ENCODE data around the gene TMEM131L.
"Not testable (repeated sequence)": the region's sequence is repeated elsewhere in the genome, so short reads cannot be mapped to it uniquely, and the experiment has no call there.

Gene TMEM131L

GRCh38 chr4:153450544-153450917 lies 15.6 kb upstream of the TMEM131L start:
- no peak for DNase-seq

GRCh38 chr4:153451145-153451544 lies 15.0 kb upstream of the TMEM131L start:
- not testable (repeated sequence) for DNase-seq

GRCh38 chr4:153451911-153452657 lies 14.1 kb upstream of the TMEM131L start:
- no peak for DNase-seq

- DNase-seq, result no peak
Measured at GRCh38 chr4:153452658-153453378, 13.3 kb upstream of the TMEM131L start.

- no peak for DNase-seq
Measured at GRCh38 chr4:153453402-153453801, 12.8 kb upstream of the TMEM131L start.

- DNase-seq, result no peak
Measured at GRCh38 chr4:153458969-153459368, 7.2 kb upstream of the TMEM131L start.

GRCh38 chr4:153461549-153461948 lies 4.6 kb upstream of the TMEM131L start:
- DNase-seq, result not testable (repeated sequence)

- no peak for DNase-seq
Measured at GRCh38 chr4:153464068-153464467, 2.1 kb upstream of the TMEM131L start.

GRCh38 chr4:153465140-153465539 lies 1.0 kb upstream of the TMEM131L start:
- no peak for DNase-seq

GRCh38 chr4:153465615-153466080 lies 512 bp upstream of the TMEM131L start:
- DNase-seq, result no peak

GRCh38 chr4:153466949-153467896 lies 1.1 kb downstream of the TMEM131L start:
- no peak for DNase-seq

GRCh38 chr4:153467897-153468262 lies 1.7 kb downstream of the TMEM131L start:
- DNase-seq, result no peak

GRCh38 chr4:153468587-153468986 lies 2.4 kb downstream of the TMEM131L start:
- no peak for DNase-seq

- no peak for DNase-seq
Measured at GRCh38 chr4:153469031-153469430, 2.9 kb downstream of the TMEM131L start.

- not testable (repeated sequence) for DNase-seq
Measured at GRCh38 chr4:153471071-153471697, 5.0 kb downstream of the TMEM131L start.

- no peak for DNase-seq
Measured at GRCh38 chr4:153471698-153472093, 5.5 kb downstream of the TMEM131L start.

GRCh38 chr4:153472122-153473037 lies 6.2 kb downstream of the TMEM131L start:
- DNase-seq, result no peak

- DNase-seq, result no peak
Measured at GRCh38 chr4:153474251-153474650, 8.1 kb downstream of the TMEM131L start.

- DNase-seq, result no peak
Measured at GRCh38 chr4:153476829-153477574, 10.8 kb downstream of the TMEM131L start.

- DNase-seq, result no peak
Measured at GRCh38 chr4:153479101-153479500, 12.9 kb downstream of the TMEM131L start.

GRCh38 chr4:153480704-153481103 lies 14.5 kb downstream of the TMEM131L start:
- no peak for DNase-seq
